H9 (cell line): ENCODE results near the gene RNASET2. TPM values are rescaled to one million over a fixed set of nuclear protein-coding genes. Genes with fewer than 3 reads are reported as not detected.

ENCODE experiments used
- DNase-seq: peaks from one replicate; pipeline ENCODE4 v3.0.0-alpha.2; 2017
- H2AFZ ChIP-seq: one replicate; pipeline ENCODE4 v1.6.1; 2013; ENCODE audit warnings: mild to moderate bottlenecking, low read length, control low read depth, moderate library complexity
- H2AK5ac ChIP-seq: 2 replicates; pipeline ENCODE4 v1.6.1; 2013; ENCODE audit warnings: low read length, control low read depth, mixed read lengths; ENCODE audit not compliant: insufficient read length
- H2BK120ac ChIP-seq: one replicate; pipeline ENCODE4 v1.6.1; 2013; ENCODE audit warnings: low read depth, mild to moderate bottlenecking, low read length, control low read depth, inconsistent platforms; ENCODE audit not compliant: poor library complexity, severe bottlenecking
- H2BK12ac ChIP-seq: 2 replicates; pipeline ENCODE4 v1.6.1; 2013; ENCODE audit warnings: low read length, control low read depth, mixed read lengths, low read depth; ENCODE audit not compliant: insufficient read length
- H2BK15ac ChIP-seq: 2 replicates; pipeline ENCODE4 v1.6.1; 2013; ENCODE audit warnings: low read depth, low read length, control low read depth
- H2BK20ac ChIP-seq: one replicate; pipeline ENCODE4 v1.6.1; 2013; ENCODE audit warnings: low read depth, mild to moderate bottlenecking, low read length, control low read depth, inconsistent platforms; ENCODE audit not compliant: poor library complexity, severe bottlenecking
- H2BK5ac ChIP-seq: 2 replicates; pipeline ENCODE4 v1.6.1; 2013; ENCODE audit warnings: low read length, control low read depth, mixed read lengths; ENCODE audit not compliant: insufficient read length
- H3K14ac ChIP-seq: 2 replicates; pipeline ENCODE4 v1.6.1; 2013; ENCODE audit warnings: low read length, control low read depth; ENCODE audit not compliant: insufficient read depth
- H3K18ac ChIP-seq: 2 replicates; pipeline ENCODE4 v1.6.1; 2013; ENCODE audit warnings: low read depth, mild to moderate bottlenecking, mixed read lengths, low read length, control low read depth; ENCODE audit not compliant: insufficient read length
- H3K23ac ChIP-seq: 2 replicates; pipeline ENCODE4 v1.6.1; 2013; ENCODE audit warnings: low read length, control low read depth, mixed read lengths, low read depth; ENCODE audit not compliant: insufficient read length
- H3K23me2 ChIP-seq: 2 replicates; pipeline ENCODE4 v1.6.1; 2013; ENCODE audit warnings: low read depth, mild to moderate bottlenecking, mixed read lengths, low read length, control low read depth; ENCODE audit not compliant: insufficient read length, poor library complexity, severe bottlenecking
- H3K27ac ChIP-seq: 2 replicates; pipeline ENCODE4 v1.5.1; 2013; ENCODE audit warnings: low read length, control low read depth, mixed read lengths, low read depth; ENCODE audit not compliant: insufficient read length
- H3K27me3 ChIP-seq: 2 replicates; pipeline ENCODE4 v1.6.1; 2013; ENCODE audit warnings: low read length, control low read depth, inconsistent platforms; ENCODE audit not compliant: insufficient read depth
- H3K4ac ChIP-seq: 2 replicates; pipeline ENCODE4 v1.6.1; 2013; ENCODE audit warnings: low read depth, mild to moderate bottlenecking, control low read depth, inconsistent platforms, low read length, moderate library complexity
- H3K4me1 ChIP-seq: 2 replicates; pipeline ENCODE4 v1.6.1; 2013; ENCODE audit warnings: low read length, control low read depth, inconsistent platforms; ENCODE audit not compliant: insufficient read depth
- H3K4me2 ChIP-seq: 2 replicates; pipeline ENCODE4 v1.6.1; 2013; ENCODE audit warnings: low read length, control low read depth, mixed read lengths; ENCODE audit not compliant: insufficient read length, insufficient read depth
- H3K56ac ChIP-seq: 2 replicates; pipeline ENCODE4 v1.6.1; 2013; ENCODE audit warnings: low read depth, mild to moderate bottlenecking, mixed read lengths, low read length, control low read depth; ENCODE audit not compliant: insufficient read length
- H3K79me1 ChIP-seq: 2 replicates; pipeline ENCODE4 v1.6.1; 2013; ENCODE audit warnings: low read depth, mild to moderate bottlenecking, moderate library complexity, low read length, control low read depth, inconsistent platforms; ENCODE audit not compliant: insufficient read depth, poor library complexity, severe bottlenecking
- H3K79me2 ChIP-seq: 2 replicates; pipeline ENCODE4 v1.6.1; 2013; ENCODE audit warnings: low read length, control low read depth, inconsistent platforms; ENCODE audit not compliant: insufficient read depth
- H3K9ac ChIP-seq: 2 replicates; pipeline ENCODE4 v1.6.1; 2013; ENCODE audit warnings: low read length, control low read depth, mixed read lengths; ENCODE audit not compliant: insufficient read length; ENCODE audit errors: extremely low read depth
- H3K9me3 ChIP-seq: one replicate; pipeline ENCODE4 v1.6.1; 2013; ENCODE audit warnings: low read depth, low read length, inconsistent platforms; ENCODE audit not compliant: control insufficient read depth
- H3T11ph ChIP-seq: one replicate; pipeline ENCODE4 v1.6.1; 2013; ENCODE audit warnings: mild to moderate bottlenecking, low read length, control low read depth, inconsistent platforms
- H4K20me1 ChIP-seq: one replicate; pipeline ENCODE4 v1.6.1; 2013; ENCODE audit not compliant: control insufficient read depth, insufficient read length, insufficient read depth
- H4K5ac ChIP-seq: 2 replicates; pipeline ENCODE4 v1.6.1; 2013; ENCODE audit warnings: low read depth, mild to moderate bottlenecking, mixed read lengths, low read length, control low read depth; ENCODE audit not compliant: insufficient read length
- H4K8ac ChIP-seq: replicated peaks from 2 replicates; pipeline ENCODE4 v1.6.1; 2013; ENCODE audit warnings: low read length, control low read depth, mixed read lengths, low read depth; ENCODE audit not compliant: insufficient read length
- H4K91ac ChIP-seq: 2 replicates; pipeline ENCODE4 v1.6.1; 2013; ENCODE audit warnings: low read depth, mild to moderate bottlenecking, moderate library complexity, mixed read lengths, low read length, control low read depth; ENCODE audit not compliant: insufficient read length
- H3K27ac Mint-ChIP-seq, 3 experiments: 2 replicates in 2 of 3; 3 replicates in 1 of 3; pipeline ENCODE4 v1.8.0; 2020 to 2021; ENCODE audit warnings: mixed read lengths in 3 of 3, mild to moderate bottlenecking in 1 of 3, moderate library complexity in 1 of 3
- H3K27me3 Mint-ChIP-seq: 2 replicates; pipeline ENCODE4 v1.8.0; 2021; ENCODE audit warnings: low read depth, mild to moderate bottlenecking, moderate library complexity, mixed read lengths
- H3K36me3 Mint-ChIP-seq, 3 experiments: 2 replicates in 2 of 3; 3 replicates in 1 of 3; pipeline ENCODE4 v1.8.0; 2020 to 2021; ENCODE audit warnings: low read depth in 3 of 3, mixed read lengths in 3 of 3; ENCODE audit not compliant: insufficient read depth in 1 of 3
- H3K4me1 Mint-ChIP-seq, 2 experiments: 2 replicates each; pipeline ENCODE4 v1.8.0; 2020; ENCODE audit warnings: mixed read lengths in 2 of 2
- H3K4me3 Mint-ChIP-seq, 2 experiments: 2 replicates in 1 of 2; 3 replicates in 1 of 2; pipeline ENCODE4 v1.8.0; 2020 to 2021; ENCODE audit warnings: mild to moderate bottlenecking in 2 of 2, mixed read lengths in 2 of 2, moderate library complexity in 1 of 2
- H3K9me3 Mint-ChIP-seq, 2 experiments: 2 replicates in 1 of 2; 3 replicates in 1 of 2; pipeline ENCODE4 v1.8.0; 2020; ENCODE audit warnings: mild to moderate bottlenecking in 2 of 2, mixed read lengths in 2 of 2, moderate library complexity in 1 of 2
- WGBS: extraction: QIAGEN DNeasy Blood & Tissue Kit; methylation state at CpG from one replicate; pipeline ENCODE4 v1.1.7; 2013; ENCODE audit warnings: missing lambda C conversion rate, low lambda C conversion rate, mixed read lengths; ENCODE audit not compliant: insufficient read length; ENCODE audit errors: extremely low coverage; 5-methylcytosine and 5-hydroxymethylcytosine counted together
- total RNA-seq: library from RNA; stranded (reverse); gene quantifications from 2 replicates; pipeline ENCODE4 v1.2.1, GENCODE V29; 2021
- TF ChIP-seq, protein P1 (sequence below): fragments of 200-600 bp; sonication (generic); conservative IDR thresholded peaks from 3 replicates; pipeline ENCODE4 v1.8.0; 2021; ENCODE audit warnings: antibody characterized with exemption, mild to moderate bottlenecking

RNASET2 gene
- total RNA-seq, 1 experiment from 2014 or later, result 28.2 TPM

DNA sequence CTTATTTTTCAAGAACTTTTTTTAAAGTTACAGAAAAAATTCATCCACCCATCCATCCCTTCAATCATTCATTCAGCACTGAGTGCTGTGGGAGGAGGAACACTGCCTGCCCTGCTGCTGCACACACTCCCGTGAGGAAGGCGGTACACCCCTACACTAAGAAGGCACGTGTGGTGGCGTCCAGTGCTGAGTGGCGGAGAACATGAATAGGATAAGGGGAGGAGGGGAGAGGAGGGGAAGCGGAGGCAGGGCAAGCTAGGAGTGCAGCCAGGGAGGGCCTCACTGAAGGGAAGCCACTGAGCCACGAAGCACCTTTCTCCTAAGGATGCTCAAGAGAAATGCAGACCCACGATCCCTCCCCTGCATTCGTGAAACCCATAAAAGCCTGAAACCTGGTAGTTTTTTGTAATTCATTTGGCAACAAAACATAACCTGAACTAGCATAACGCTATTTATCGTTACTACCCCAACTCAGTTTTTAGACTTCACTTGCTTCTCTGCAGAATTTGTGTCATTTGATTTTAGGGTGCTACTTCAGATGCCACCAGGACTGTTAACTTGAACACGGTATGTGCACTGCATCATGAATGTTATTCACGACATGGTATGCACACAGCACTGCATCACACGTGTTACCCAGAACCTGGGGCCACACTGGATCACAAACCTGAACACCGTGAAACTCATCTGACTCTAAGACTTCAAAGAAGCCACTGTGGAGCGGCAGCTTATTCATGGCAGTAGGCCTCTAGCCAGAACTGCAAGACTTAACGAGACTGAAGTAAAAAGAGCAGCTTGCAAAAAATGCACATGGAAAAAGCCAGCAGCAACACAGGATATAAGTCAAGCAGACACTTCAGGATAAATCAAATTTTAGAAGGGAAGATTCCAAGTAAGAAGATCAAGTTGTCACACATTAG lies 3.5 kb downstream of the RNASET2 start:
- H3K56ac ChIP-seq, result no peak overlapping the region
- H4K91ac ChIP-seq, result no peak overlapping the region
- H2BK5ac ChIP-seq, result no peak overlapping the region
- H2BK15ac ChIP-seq, result no peak overlapping the region
- no peak overlapping the region for H4K5ac ChIP-seq
- no peak for DNase-seq
- WGBS, result no CpG with 5 or more reads among the region's 17 CpGs
- no peak overlapping the region for H2BK12ac ChIP-seq
- H3K23ac ChIP-seq, result no peak overlapping the region
- H2AK5ac ChIP-seq, result no peak overlapping the region
- H3K9me3 Mint-ChIP-seq, result peaks cover 0 to 12% of the 10 kb centered on the region in 2 experiments; a peak in 2 of 5 replicates
- H3K27ac ChIP-seq, result no peak overlapping the region
- no peak overlapping the region for H3K14ac ChIP-seq
- TF ChIP-seq, protein P1, sequence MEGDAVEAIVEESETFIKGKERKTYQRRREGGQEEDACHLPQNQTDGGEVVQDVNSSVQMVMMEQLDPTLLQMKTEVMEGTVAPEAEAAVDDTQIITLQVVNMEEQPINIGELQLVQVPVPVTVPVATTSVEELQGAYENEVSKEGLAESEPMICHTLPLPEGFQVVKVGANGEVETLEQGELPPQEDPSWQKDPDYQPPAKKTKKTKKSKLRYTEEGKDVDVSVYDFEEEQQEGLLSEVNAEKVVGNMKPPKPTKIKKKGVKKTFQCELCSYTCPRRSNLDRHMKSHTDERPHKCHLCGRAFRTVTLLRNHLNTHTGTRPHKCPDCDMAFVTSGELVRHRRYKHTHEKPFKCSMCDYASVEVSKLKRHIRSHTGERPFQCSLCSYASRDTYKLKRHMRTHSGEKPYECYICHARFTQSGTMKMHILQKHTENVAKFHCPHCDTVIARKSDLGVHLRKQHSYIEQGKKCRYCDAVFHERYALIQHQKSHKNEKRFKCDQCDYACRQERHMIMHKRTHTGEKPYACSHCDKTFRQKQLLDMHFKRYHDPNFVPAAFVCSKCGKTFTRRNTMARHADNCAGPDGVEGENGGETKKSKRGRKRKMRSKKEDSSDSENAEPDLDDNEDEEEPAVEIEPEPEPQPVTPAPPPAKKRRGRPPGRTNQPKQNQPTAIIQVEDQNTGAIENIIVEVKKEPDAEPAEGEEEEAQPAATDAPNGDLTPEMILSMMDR, result no peak
- H3K9me3 ChIP-seq, result no peaks in the 10 kb centered on the region
- no peak overlapping the region for H3K4me2 ChIP-seq
- no peaks in the 10 kb centered on the region; the same call in 1 of the 2 replicates for H3K4me1 ChIP-seq
- H3K36me3 Mint-ChIP-seq, result peaks cover 14 to 21% (median 18%) of the 10 kb centered on the region in 3 experiments
- H3K9ac ChIP-seq, result no peak overlapping the region
- peaks cover 9% of the 10 kb centered on the region for H3K23me2 ChIP-seq
- H3K79me2 ChIP-seq, result no peaks in the 10 kb centered on the region
- no peak overlapping the region for H4K8ac ChIP-seq
- H3K4ac ChIP-seq, result no peak overlapping the region
- no peak overlapping the region for H3T11ph ChIP-seq
- H3K27ac Mint-ChIP-seq, result no peak overlapping the region; a peak in 1 of 7 replicates
- H3K4me1 Mint-ChIP-seq, result peaks cover 26 to 28% of the 10 kb centered on the region in 2 experiments
- peaks cover 3% of the 10 kb centered on the region for H4K20me1 ChIP-seq
- peaks cover 11% of the 10 kb centered on the region for H3K27me3 Mint-ChIP-seq
- no peak overlapping the region for H3K4me3 Mint-ChIP-seq
- no peak overlapping the region for H2BK20ac ChIP-seq
- no peak overlapping the region for H3K18ac ChIP-seq
- H3K27me3 ChIP-seq, result no peaks in the 10 kb centered on the region
- no peaks in the 10 kb centered on the region for H3K79me1 ChIP-seq
- no peak overlapping the region for H2BK120ac ChIP-seq
- H2AFZ ChIP-seq, result no peak overlapping the region
